Stimulated activated CD8-positive, alpha-beta memory T cell treated with anti-CD3 and anti-CD28 coated beads, Interleukin-2, amount 100 ng/mL, for 1 hour (primary cell): ENCODE results near the gene CLDN5.

Experiments
- DNase-seq, 2 donors: peaks; one replicate each; pipeline ENCODE4 v3.0.0-alpha.2; 2020; ENCODE audit warnings: low read depth in 2 of 2

The CLDN5 gene

GRCh38 chr22:19522190-19522880 is 1.9 kb downstream of the CLDN5 start:
- no peak for DNase-seq

GRCh38 chr22:19520566-19521305 is 3.5 kb downstream of the CLDN5 start:
- no peak for DNase-seq

- DNase-seq: no peak
Observed at GRCh38 chr22:19520007-19520406, 4.2 kb downstream of the CLDN5 start.

- DNase-seq: no peak
Observed at GRCh38 chr22:19519041-19519926, 4.9 kb downstream of the CLDN5 start.

- no peak for DNase-seq
Observed at GRCh38 chr22:19518635-19519034, 5.6 kb downstream of the CLDN5 start.

GRCh38 chr22:19517919-19518611 is 6.1 kb downstream of the CLDN5 start:
- DNase-seq: no peak

GRCh38 chr22:19517171-19517500 is 7.1 kb downstream of the CLDN5 start:
- no peak for DNase-seq

- DNase-seq: no peak
Observed at GRCh38 chr22:19516378-19517170, 7.6 kb downstream of the CLDN5 start.

- DNase-seq: no peak
Observed at GRCh38 chr22:19515654-19516377, 8.4 kb downstream of the CLDN5 start.

- no peak for DNase-seq
Observed at GRCh38 chr22:19514831-19515565, 9.2 kb downstream of the CLDN5 start.

- no peak for DNase-seq
Observed at GRCh38 chr22:19513823-19514222, 10.4 kb downstream of the CLDN5 start.

GRCh38 chr22:19510919-19511341 is 13.3 kb downstream of the CLDN5 start:
- DNase-seq: no peak

- no peak for DNase-seq
Observed at GRCh38 chr22:19509923-19510322, 14.3 kb downstream of the CLDN5 start.

GRCh38 chr22:19509191-19509590 is 15.0 kb downstream of the CLDN5 start:
- no peak for DNase-seq

GRCh38 chr22:19508024-19508776 is 16.0 kb downstream of the CLDN5 start:
- no peak for DNase-seq

- no peak for DNase-seq
Observed at GRCh38 chr22:19507534-19507861, 16.7 kb downstream of the CLDN5 start.

GRCh38 chr22:19506212-19506611 is 18.0 kb downstream of the CLDN5 start:
- no peak for DNase-seq

- DNase-seq: no peak
Observed at GRCh38 chr22:19505735-19506126, 18.5 kb downstream of the CLDN5 start.
